HepG2 (cell line): Measurements from ENCODE around the gene CERS6. TPM values are rescaled to one million over a fixed set of nuclear protein-coding genes. Genes with fewer than 3 reads are reported as not detected.
A peak's percentile ranks its signal among the peaks of the same experiment; 100 is the strongest.

Experiments
- BCL6 ChIP-seq: IDR thresholded peaks from 2 replicates; pipeline ENCODE4 v1.6.1; 2016; ENCODE audit warnings: missing genetic modification reagents, missing compliant biosample characterization
- HNRNPUL1 ChIP-seq: fragments of 200-400 bp; formaldehyde crosslinking; IDR thresholded peaks from 2 replicates; pipeline ENCODE4 v1.6.1; 2017; ENCODE audit warnings: low read depth, mild to moderate bottlenecking, low read length, moderate library complexity
- RARG ChIP-seq: sonication (generic); formaldehyde crosslinking; IDR thresholded peaks from 2 replicates; pipeline ENCODE4 v1.4.0; 2020; ENCODE audit warnings: low read depth, mild to moderate bottlenecking, missing genetic modification reagents
- SNRNP70 ChIP-seq: fragments of 200-400 bp; formaldehyde crosslinking; IDR thresholded peaks from 2 replicates; pipeline ENCODE4 v1.6.1; 2017; ENCODE audit warnings: mild to moderate bottlenecking, low read depth, low read length, moderate library complexity
- SP5 ChIP-seq: IDR thresholded peaks from 2 replicates; pipeline ENCODE4 v1.6.1; 2016; ENCODE audit warnings: low read depth, borderline replicate concordance
- STAG1 ChIP-seq: sonication (generic); formaldehyde crosslinking; IDR thresholded peaks from 2 replicates; pipeline ENCODE4 v1.4.0; 2020; ENCODE audit warnings: missing genetic modification reagents
- ZGPAT ChIP-seq: IDR thresholded peaks from 2 replicates; pipeline ENCODE4 v1.6.1; 2016; ENCODE audit warnings: mild to moderate bottlenecking
- ZNF17 ChIP-seq: sonication (generic); formaldehyde crosslinking; IDR thresholded peaks from 2 replicates; pipeline ENCODE4 v1.5.0; 2020; ENCODE audit warnings: mild to moderate bottlenecking, missing genetic modification reagents
- ZNF605 ChIP-seq: sonication (generic); formaldehyde crosslinking; IDR thresholded peaks from 2 replicates; pipeline ENCODE4 v1.8.0; 2022; ENCODE audit warnings: mild to moderate bottlenecking, missing genetic modification reagents
- polyA plus RNA-seq, 8 experiments: library from polyadenylated mRNA; depleted of rRNA in 3 of 8; stranded (reverse) in 7 of 8; unstranded in 1 of 8; fragments of >200 nt; fragmentation: Illumina TruSeq in 4 of 8; extraction: Trizol in 4 of 8; gene quantifications; 2 replicates each; pipeline versions ENCODE4 v1.2.1 to v1.2.3, GENCODE V29; 2011 to 2016; ENCODE audit warnings: low read depth in 4 of 8, missing spikeins in 1 of 8, mixed read lengths in 1 of 8; ENCODE audit not compliant: insufficient read depth in 1 of 8
- total RNA-seq, 5 experiments: library from RNA; depleted of rRNA; stranded (reverse); fragments of >200 nt; fragmentation: Illumina TruSeq; extraction: Trizol; gene quantifications; 2 replicates each; pipeline ENCODE4 v1.2.3, GENCODE V29; 2016; ENCODE audit warnings: low read depth in 1 of 5
- TF ChIP-seq, protein P1 (sequence below), 2 experiments: sonication (generic) in 1 of 2; formaldehyde crosslinking in 1 of 2; IDR thresholded peaks; 2 replicates each; pipeline versions ENCODE4 v1.4.0 to v1.6.1; 2016 to 2020; ENCODE audit warnings: borderline replicate concordance in 1 of 2, low read depth in 1 of 2, mild to moderate bottlenecking in 1 of 2, missing genetic modification reagents in 1 of 2
- TF ChIP-seq, protein P2 (sequence below): sonication (generic); formaldehyde crosslinking; IDR thresholded peaks from 2 replicates; pipeline ENCODE4 v1.4.0; 2020; ENCODE audit warnings: mild to moderate bottlenecking, low read depth, missing genetic modification reagents
- TF ChIP-seq, protein P3 (sequence below): fragments of 450-650 bp; IDR thresholded peaks from 2 replicates; pipeline ENCODE4 v1.6.1; 2017; ENCODE audit warnings: mild to moderate bottlenecking
- TF ChIP-seq, protein P4 (sequence below): sonication (generic); formaldehyde crosslinking; IDR thresholded peaks from 2 replicates; pipeline ENCODE4 v1.5.0; 2020; ENCODE audit warnings: mild to moderate bottlenecking, missing genetic modification reagents, borderline replicate concordance

The CERS6 gene
- total and polyA plus RNA-seq, 2 of the 13 experiments (the other 11 are each of a cell fraction or from before 2014, with no cell fraction given) = 10.1 to 20.3 TPM

DNA sequence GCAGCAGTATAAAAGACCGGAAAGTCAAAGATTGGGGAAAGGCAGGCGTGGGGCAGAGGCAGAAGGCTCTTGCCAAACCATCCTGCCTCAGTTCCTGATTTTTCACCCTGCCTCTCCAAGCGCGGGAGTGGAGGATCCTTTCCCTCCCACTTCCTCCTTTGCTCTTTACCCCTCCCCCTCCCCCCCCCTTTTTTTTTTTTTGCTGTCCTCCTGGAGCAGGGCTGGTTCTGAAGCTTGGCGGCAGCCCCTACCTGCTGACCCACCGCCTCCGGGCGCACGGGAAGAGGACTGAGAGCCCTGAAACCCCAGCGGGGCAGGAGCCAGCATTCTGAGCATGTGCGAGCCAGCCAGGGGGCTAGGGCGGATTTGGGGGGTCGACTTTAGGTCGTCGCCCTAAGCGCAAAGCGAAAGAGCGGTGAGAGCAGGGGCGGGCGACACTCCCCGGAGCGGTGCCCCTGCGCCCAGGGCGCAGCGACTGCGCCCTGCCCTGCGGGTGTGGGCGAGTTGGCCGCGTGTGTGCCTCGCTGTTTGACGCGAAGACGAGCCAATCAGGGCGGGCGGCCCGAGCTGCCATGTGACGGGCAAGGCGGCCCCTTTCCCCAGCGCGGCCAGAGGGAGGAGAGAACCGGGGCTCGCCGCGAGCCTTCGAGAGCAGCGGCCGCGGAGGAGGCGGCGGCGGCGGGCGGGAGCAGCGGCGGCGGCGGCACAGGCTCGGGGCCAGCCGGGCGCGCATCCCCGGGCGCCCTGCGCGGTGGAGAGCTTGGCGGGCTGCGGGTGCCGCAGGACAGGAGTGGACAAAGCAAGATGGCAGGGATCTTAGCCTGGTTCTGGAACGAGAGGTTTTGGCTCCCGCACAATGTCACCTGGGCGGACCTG lies at the start of gene CERS6 (continued):
- TF ChIP-seq ZGPAT (peak; percentile 94), SP5 (peak; percentile 49; the same call in 1 of the 2 replicates), BCL6 (CRISPR knock-in tag) (peak; percentile 80), STAG1 (peak; percentile 29; the same call in 1 of the 2 replicates), ZNF17 (CRISPR knock-in tag) (no peak), SNRNP70 (no peak), ZNF605 (CRISPR knock-in tag) (peak; percentile 97), RARG (CRISPR knock-in tag) (peak; percentile 57; the same call in 1 of the 2 replicates), HNRNPUL1 (0 out of 2 replicates have a peak, but pooled peaks have one; percentile 38)
- TF ChIP-seq, protein P1, sequence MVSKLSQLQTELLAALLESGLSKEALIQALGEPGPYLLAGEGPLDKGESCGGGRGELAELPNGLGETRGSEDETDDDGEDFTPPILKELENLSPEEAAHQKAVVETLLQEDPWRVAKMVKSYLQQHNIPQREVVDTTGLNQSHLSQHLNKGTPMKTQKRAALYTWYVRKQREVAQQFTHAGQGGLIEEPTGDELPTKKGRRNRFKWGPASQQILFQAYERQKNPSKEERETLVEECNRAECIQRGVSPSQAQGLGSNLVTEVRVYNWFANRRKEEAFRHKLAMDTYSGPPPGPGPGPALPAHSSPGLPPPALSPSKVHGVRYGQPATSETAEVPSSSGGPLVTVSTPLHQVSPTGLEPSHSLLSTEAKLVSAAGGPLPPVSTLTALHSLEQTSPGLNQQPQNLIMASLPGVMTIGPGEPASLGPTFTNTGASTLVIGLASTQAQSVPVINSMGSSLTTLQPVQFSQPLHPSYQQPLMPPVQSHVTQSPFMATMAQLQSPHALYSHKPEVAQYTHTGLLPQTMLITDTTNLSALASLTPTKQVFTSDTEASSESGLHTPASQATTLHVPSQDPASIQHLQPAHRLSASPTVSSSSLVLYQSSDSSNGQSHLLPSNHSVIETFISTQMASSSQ (IDR thresholded peaks at IDR 0.05; ENCODE audit: low read depth) = no peak
- TF ChIP-seq, protein P1 (CRISPR knock-in tag; IDR thresholded peaks at IDR 0.05; ENCODE audit: borderline replicate concordance) = peak; percentile 70
- TF ChIP-seq, protein P2, sequence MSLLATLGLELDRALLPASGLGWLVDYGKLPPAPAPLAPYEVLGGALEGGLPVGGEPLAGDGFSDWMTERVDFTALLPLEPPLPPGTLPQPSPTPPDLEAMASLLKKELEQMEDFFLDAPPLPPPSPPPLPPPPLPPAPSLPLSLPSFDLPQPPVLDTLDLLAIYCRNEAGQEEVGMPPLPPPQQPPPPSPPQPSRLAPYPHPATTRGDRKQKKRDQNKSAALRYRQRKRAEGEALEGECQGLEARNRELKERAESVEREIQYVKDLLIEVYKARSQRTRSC (CRISPR knock-in tag) = peak; percentile 82
- TF ChIP-seq, protein P3, sequence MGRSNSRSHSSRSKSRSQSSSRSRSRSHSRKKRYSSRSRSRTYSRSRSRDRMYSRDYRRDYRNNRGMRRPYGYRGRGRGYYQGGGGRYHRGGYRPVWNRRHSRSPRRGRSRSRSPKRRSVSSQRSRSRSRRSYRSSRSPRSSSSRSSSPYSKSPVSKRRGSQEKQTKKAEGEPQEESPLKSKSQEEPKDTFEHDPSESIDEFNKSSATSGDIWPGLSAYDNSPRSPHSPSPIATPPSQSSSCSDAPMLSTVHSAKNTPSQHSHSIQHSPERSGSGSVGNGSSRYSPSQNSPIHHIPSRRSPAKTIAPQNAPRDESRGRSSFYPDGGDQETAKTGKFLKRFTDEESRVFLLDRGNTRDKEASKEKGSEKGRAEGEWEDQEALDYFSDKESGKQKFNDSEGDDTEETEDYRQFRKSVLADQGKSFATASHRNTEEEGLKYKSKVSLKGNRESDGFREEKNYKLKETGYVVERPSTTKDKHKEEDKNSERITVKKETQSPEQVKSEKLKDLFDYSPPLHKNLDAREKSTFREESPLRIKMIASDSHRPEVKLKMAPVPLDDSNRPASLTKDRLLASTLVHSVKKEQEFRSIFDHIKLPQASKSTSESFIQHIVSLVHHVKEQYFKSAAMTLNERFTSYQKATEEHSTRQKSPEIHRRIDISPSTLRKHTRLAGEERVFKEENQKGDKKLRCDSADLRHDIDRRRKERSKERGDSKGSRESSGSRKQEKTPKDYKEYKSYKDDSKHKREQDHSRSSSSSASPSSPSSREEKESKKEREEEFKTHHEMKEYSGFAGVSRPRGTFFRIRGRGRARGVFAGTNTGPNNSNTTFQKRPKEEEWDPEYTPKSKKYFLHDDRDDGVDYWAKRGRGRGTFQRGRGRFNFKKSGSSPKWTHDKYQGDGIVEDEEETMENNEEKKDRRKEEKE = no peak
- TF ChIP-seq, protein P4, sequence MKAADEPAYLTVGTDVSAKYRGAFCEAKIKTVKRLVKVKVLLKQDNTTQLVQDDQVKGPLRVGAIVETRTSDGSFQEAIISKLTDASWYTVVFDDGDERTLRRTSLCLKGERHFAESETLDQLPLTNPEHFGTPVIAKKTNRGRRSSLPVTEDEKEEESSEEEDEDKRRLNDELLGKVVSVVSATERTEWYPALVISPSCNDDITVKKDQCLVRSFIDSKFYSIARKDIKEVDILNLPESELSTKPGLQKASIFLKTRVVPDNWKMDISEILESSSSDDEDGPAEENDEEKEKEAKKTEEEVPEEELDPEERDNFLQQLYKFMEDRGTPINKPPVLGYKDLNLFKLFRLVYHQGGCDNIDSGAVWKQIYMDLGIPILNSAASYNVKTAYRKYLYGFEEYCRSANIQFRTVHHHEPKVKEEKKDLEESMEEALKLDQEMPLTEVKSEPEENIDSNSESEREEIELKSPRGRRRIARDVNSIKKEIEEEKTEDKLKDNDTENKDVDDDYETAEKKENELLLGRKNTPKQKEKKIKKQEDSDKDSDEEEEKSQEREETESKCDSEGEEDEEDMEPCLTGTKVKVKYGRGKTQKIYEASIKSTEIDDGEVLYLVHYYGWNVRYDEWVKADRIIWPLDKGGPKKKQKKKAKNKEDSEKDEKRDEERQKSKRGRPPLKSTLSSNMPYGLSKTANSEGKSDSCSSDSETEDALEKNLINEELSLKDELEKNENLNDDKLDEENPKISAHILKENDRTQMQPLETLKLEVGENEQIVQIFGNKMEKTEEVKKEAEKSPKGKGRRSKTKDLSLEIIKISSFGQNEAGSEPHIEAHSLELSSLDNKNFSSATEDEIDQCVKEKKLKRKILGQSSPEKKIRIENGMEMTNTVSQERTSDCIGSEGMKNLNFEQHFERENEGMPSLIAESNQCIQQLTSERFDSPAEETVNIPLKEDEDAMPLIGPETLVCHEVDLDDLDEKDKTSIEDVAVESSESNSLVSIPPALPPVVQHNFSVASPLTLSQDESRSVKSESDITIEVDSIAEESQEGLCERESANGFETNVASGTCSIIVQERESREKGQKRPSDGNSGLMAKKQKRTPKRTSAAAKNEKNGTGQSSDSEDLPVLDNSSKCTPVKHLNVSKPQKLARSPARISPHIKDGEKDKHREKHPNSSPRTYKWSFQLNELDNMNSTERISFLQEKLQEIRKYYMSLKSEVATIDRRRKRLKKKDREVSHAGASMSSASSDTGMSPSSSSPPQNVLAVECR (CRISPR knock-in tag) = peak; percentile 50; the same call in 1 of the 2 replicates
